K562 (cell line): Measurements from ENCODE around the gene KASH5. TPM values are rescaled to one million over a fixed set of nuclear protein-coding genes. Genes with fewer than 3 reads are reported as not detected.

Experiments used
- ATAC-seq: fragments of 200-7000 bp; cut with Tn5 transposase; 3 replicates; pipeline ENCODE4 v1.9.1; 2020; ENCODE audit warnings: moderate library complexity
- BruUV-seq: library from RNA; stranded (reverse); fragments of 400-500 nt; replicated peaks from 2 replicates; lab custom pipeline; 2021; lab: Mats Ljungman, UMichigan
- CTCF ChIA-PET: fragments of 300-600 bp; formaldehyde crosslinking; extraction: SDS; loops from one replicate; lab custom pipeline; 2021; ENCODE audit warnings: low intra/inter-chr PET ratio; lab: Yijun Ruan, JAX
- POLR2A ChIA-PET: fragments of 300-600, 350-650 bp; sonication (Branson Sonifier 250); formaldehyde crosslinking; extraction: SDS; loops from one replicate; lab custom pipeline; 2021; ENCODE audit warnings: antibody characterized with exemption, inconsistent platforms; lab: Yijun Ruan, JAX
- DNase-seq, 4 experiments: peaks; one replicate each; pipeline versions ENCODE4 v3.0.0 to v3.0.0-alpha.2; 2011 to 2018; ENCODE audit warnings: low spot score in 3 of 4, mixed read lengths in 3 of 4; ENCODE audit errors: extremely low read depth in 1 of 4
- FAIRE-seq: peaks from 2 replicates; lab custom pipeline; 2011; peaks lifted over from hg19 to GRCh38; lab: Jason Lieb, UNC
- H2AFZ ChIP-seq: 2 replicates; pipeline ENCODE4 v1.6.0; 2011; ENCODE audit warnings: low read depth, low read length, control low read depth, inconsistent platforms
- H3K27ac ChIP-seq: fragments of 200-600 bp; 3 replicates; pipeline ENCODE4 v1.8.0; 2011; ENCODE audit warnings: low read depth, mild to moderate bottlenecking, control low read depth, inconsistent platforms, low read length, moderate library complexity, mixed read lengths; ENCODE audit errors: extremely low read depth
- H3K27me3 ChIP-seq, 2 experiments: fragments of 300-600 bp in 1 of 2; 2 replicates in 1 of 2; 3 replicates in 1 of 2; pipeline versions ENCODE4 v1.6.0 to v1.8.0; 2011; ENCODE audit warnings: inconsistent platforms in 2 of 2, low read length in 2 of 2, mild to moderate bottlenecking in 1 of 2, mixed read lengths in 1 of 2, moderate library complexity in 1 of 2; ENCODE audit not compliant: control insufficient read depth in 2 of 2, insufficient read depth in 2 of 2
- H3K36me3 ChIP-seq: fragments of 300-600 bp; 3 replicates; pipeline ENCODE4 v1.8.0; 2011; ENCODE audit warnings: mild to moderate bottlenecking, low read length, inconsistent platforms; ENCODE audit not compliant: control insufficient read depth, insufficient read depth
- H3K4me1 ChIP-seq, 2 experiments: fragments of 200-600 bp in 1 of 2; replicated peaks in 1 of 2; 2 replicates in 1 of 2; 3 replicates in 1 of 2; pipeline versions ENCODE4 v1.5.1 to v1.8.0; 2011; ENCODE audit warnings: inconsistent platforms in 2 of 2, low read length in 2 of 2, mild to moderate bottlenecking in 1 of 2, mixed read lengths in 1 of 2, moderate library complexity in 1 of 2; ENCODE audit not compliant: control insufficient read depth in 2 of 2, insufficient read depth in 2 of 2
- H3K4me2 ChIP-seq: 2 replicates; pipeline ENCODE4 v1.6.1; 2011; ENCODE audit warnings: low read length, control low read depth, inconsistent platforms, mixed read lengths; ENCODE audit not compliant: insufficient read depth
- H3K4me3 ChIP-seq: fragments of 200-600 bp; sonication (generic), shearing (Covaris generic); 2 replicates; pipeline ENCODE4 v1.5.1; 2016; ENCODE audit warnings: control low read depth, inconsistent platforms
- H3K79me2 ChIP-seq: fragments of 200-600 bp; 3 replicates; pipeline ENCODE4 v1.8.0; 2011; ENCODE audit warnings: low read length, inconsistent platforms; ENCODE audit not compliant: control insufficient read depth, insufficient read depth
- H3K9ac ChIP-seq, 2 experiments: 2 replicates each; pipeline versions ENCODE4 v1.6.0 to v1.6.1; 2011; ENCODE audit warnings: low read depth in 2 of 2, low read length in 2 of 2, control low read depth in 1 of 2, inconsistent platforms in 1 of 2, mild to moderate bottlenecking in 1 of 2, mixed read lengths in 1 of 2; ENCODE audit not compliant: insufficient read depth in 1 of 2
- H3K9me1 ChIP-seq: one replicate; pipeline ENCODE4 v1.6.0; 2011; ENCODE audit warnings: inconsistent platforms, mild to moderate bottlenecking, low read length, moderate library complexity; ENCODE audit not compliant: control insufficient read depth, insufficient read depth
- H3K9me3 ChIP-seq: replicated peaks from 2 replicates; pipeline ENCODE4 v1.5.1; 2011; ENCODE audit warnings: low read depth, low read length, inconsistent platforms; ENCODE audit not compliant: control insufficient read depth, insufficient read depth
- H4K20me1 ChIP-seq: replicated peaks from 2 replicates; pipeline ENCODE4 v1.6.1; 2011; ENCODE audit warnings: low read length, inconsistent platforms, mixed read lengths; ENCODE audit not compliant: control insufficient read depth, insufficient read depth
- BRD4 ChIP-seq: fragments of 200-600 bp; sonication (generic); IDR thresholded peaks from 2 replicates; pipeline ENCODE4 v1.6.1; 2017; ENCODE audit warnings: inconsistent platforms
- CBX1 ChIP-seq: sonication (generic); IDR thresholded peaks from 2 replicates; pipeline ENCODE4 v1.6.1; 2016; ENCODE audit warnings: antibody characterized with exemption, low read depth, mild to moderate bottlenecking
- CHCHD3 ChIP-seq: fragments of 250-450 bp; sonication (Bioruptor Pico); IDR thresholded peaks from 2 replicates; pipeline ENCODE4 v2.1.2; 2022; ENCODE audit warnings: mild to moderate bottlenecking
- ETV5 ChIP-seq: sonication (generic); formaldehyde crosslinking; IDR thresholded peaks from 2 replicates; pipeline ENCODE4 v1.4.0; 2020; ENCODE audit warnings: low read depth, mild to moderate bottlenecking, missing genetic modification reagents
- GATAD2A ChIP-seq: fragments of 450-650 bp; IDR thresholded peaks from 2 replicates; pipeline ENCODE4 v1.6.1; 2017
- LEF1 ChIP-seq: fragments of 450-650 bp; IDR thresholded peaks from 2 replicates; pipeline ENCODE4 v1.6.1; 2016; ENCODE audit warnings: mild to moderate bottlenecking
- MEF2A ChIP-seq: IDR thresholded peaks from 2 replicates; pipeline ENCODE4 v1.6.1; 2011; ENCODE audit warnings: low read depth, mild to moderate bottlenecking, low read length, moderate library complexity; ENCODE audit not compliant: control insufficient read depth
- NFE2 ChIP-seq: IDR thresholded peaks from 2 replicates; pipeline ENCODE4 v1.6.1; 2014; ENCODE audit warnings: antibody characterized with exemption, low read depth
- SREBF2 ChIP-seq: sonication (generic); formaldehyde crosslinking; IDR thresholded peaks from 2 replicates; pipeline ENCODE4 v1.4.0; 2020; ENCODE audit warnings: mild to moderate bottlenecking, missing genetic modification reagents
- XRCC5 ChIP-seq: fragments of 200-400 bp; formaldehyde crosslinking; IDR thresholded peaks from 2 replicates; pipeline ENCODE4 v1.6.1; 2017; ENCODE audit warnings: low read depth, mild to moderate bottlenecking, low read length
- ZFP1 ChIP-seq: fragments of 450-650 bp; formaldehyde crosslinking; IDR thresholded peaks from 2 replicates; pipeline ENCODE4 v1.4.0; 2020; ENCODE audit warnings: mild to moderate bottlenecking, mixed read lengths
- ZNF121 ChIP-seq: sonication (generic); formaldehyde crosslinking; conservative IDR thresholded peaks from 2 replicates; pipeline ENCODE4 v1.8.0; 2022; ENCODE audit warnings: missing genetic modification reagents
- ZNF165 ChIP-seq: fragments of 250-450 bp; sonication (Bioruptor Pico); IDR thresholded peaks from 2 replicates; pipeline ENCODE4 v1.4.0; 2020; ENCODE audit warnings: borderline replicate concordance
- ZNF551 ChIP-seq: fragments of 250-450 bp; sonication (Bioruptor Pico); IDR thresholded peaks from 2 replicates; pipeline ENCODE4 v1.5.0; 2021; ENCODE audit warnings: mild to moderate bottlenecking, moderate library complexity
- ZNF695 ChIP-seq: fragments of 450-650 bp; formaldehyde crosslinking; IDR thresholded peaks from 2 replicates; pipeline ENCODE4 v1.4.0; 2020; ENCODE audit warnings: mild to moderate bottlenecking, moderate library complexity
- ZNF780A ChIP-seq: fragments of 250-450 bp; sonication (Bioruptor Pico); IDR thresholded peaks from 2 replicates; pipeline ENCODE4 v1.5.0; 2021; ENCODE audit warnings: mild to moderate bottlenecking
- WGBS: fragments of 100-300 bp; shearing (Covaris generic); methylation state at CpG from one replicate; pipeline ENCODE4 v1.1.6; 2016; ENCODE audit warnings: low coverage, mixed read lengths; ENCODE audit not compliant: insufficient coverage; ENCODE audit errors: missing lambda C conversion rate; 5-methylcytosine and 5-hydroxymethylcytosine counted together
- in situ Hi-C: fragments of 300-500 bp; cut with MboI; formaldehyde crosslinking; loops from 4 replicates; pipeline ENCODE4 v1.15.0; 2018; ENCODE audit warnings: inconsistent platforms, mixed read lengths
- intact Hi-C: fragments of 100-400 bp; cut with micrococcal nuclease; formaldehyde crosslinking; loops from 2 replicates; pipeline ENCODE4 v1.14.2; 2022
- polyA plus RNA-seq, 8 experiments: library from polyadenylated mRNA; depleted of rRNA in 4 of 8; stranded (reverse) in 5 of 8; unstranded in 3 of 8; fragments of >200 nt; fragmentation: Nextera tagmentation in 2 of 8; fragmentation: Illumina TruSeq in 1 of 8; extraction: Ambion mirVana in 2 of 8; extraction: Trizol in 1 of 8; gene quantifications; 2 replicates each; pipeline versions ENCODE4 v1.2.1 to v1.2.3, GENCODE V29; 2011 to 2014; ENCODE audit warnings: inconsistent platforms in 1 of 8, missing spikeins in 1 of 8
- total RNA-seq, 7 experiments: library from RNA; depleted of rRNA in 6 of 7; stranded (reverse); fragments of >200 nt in 6 of 7; fragmentation: Illumina TruSeq in 2 of 7; extraction: Trizol in 2 of 7; gene quantifications; 2 replicates each; pipeline versions ENCODE4 v1.2.1 to v1.2.3, GENCODE V29; 2011 to 2021; ENCODE audit warnings: low replicate concordance in 1 of 7
- TF ChIP-seq, protein P1 (sequence below): fragments of 450-650 bp; formaldehyde crosslinking; IDR thresholded peaks from 2 replicates; pipeline ENCODE4 v1.4.0; 2022; ENCODE audit warnings: missing genetic modification characterization
- TF ChIP-seq, protein P2 (sequence below): sonication (generic); formaldehyde crosslinking; IDR thresholded peaks from 2 replicates; pipeline ENCODE4 v1.8.1; 2023; ENCODE audit warnings: mild to moderate bottlenecking, missing genetic modification reagents

Gene KASH5
- total and polyA plus RNA-seq, 9 of the 15 experiments (the other 6 are each of a cell fraction or from before 2014, with no cell fraction given): 0.07 to 0.84 (median 0.34) TPM; not detected in 1

DNA sequence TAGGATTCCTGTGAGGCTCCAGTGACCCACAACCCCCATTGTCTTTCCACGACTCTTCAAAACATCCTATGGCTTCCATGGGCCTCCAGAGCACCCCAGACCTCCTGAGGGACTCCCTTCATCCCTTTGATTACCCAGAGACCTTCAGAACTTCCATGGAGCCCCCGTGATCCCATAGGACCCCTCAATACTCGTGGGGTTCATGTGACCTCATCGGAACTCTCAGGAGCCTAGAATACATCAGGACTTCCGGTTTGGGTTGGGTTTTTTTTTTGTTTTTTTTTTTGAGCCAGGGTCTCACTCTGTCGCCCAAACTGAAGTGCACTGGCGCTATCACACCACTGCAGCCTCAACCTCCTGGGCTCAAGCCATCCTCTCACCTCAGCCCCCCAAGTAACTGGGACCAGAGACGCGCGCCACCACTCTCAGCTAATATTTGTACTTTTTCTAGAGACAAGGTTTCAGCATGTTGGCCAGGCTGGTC, 65.8 kb downstream of the KASH5 start (continued):
- no peak for TF ChIP-seq GATAD2A
- TF ChIP-seq LEF1: 0 out of 2 replicates have a peak, but pooled peaks have one; percentile 26
- TF ChIP-seq ZNF695 (CRISPR knock-in tag): no peak
- no peak for TF ChIP-seq ETV5 (CRISPR knock-in tag)
- no peak for TF ChIP-seq CBX1
- peak; percentile 33; the same call in 1 of the 2 replicates for TF ChIP-seq BRD4
- TF ChIP-seq, protein P1, sequence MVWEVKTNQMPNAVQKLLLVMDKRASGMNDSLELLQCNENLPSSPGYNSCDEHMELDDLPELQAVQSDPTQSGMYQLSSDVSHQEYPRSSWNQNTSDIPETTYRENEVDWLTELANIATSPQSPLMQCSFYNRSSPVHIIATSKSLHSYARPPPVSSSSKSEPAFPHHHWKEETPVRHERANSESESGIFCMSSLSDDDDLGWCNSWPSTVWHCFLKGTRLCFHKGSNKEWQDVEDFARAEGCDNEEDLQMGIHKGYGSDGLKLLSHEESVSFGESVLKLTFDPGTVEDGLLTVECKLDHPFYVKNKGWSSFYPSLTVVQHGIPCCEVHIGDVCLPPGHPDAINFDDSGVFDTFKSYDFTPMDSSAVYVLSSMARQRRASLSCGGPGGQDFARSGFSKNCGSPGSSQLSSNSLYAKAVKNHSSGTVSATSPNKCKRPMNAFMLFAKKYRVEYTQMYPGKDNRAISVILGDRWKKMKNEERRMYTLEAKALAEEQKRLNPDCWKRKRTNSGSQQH (CRISPR knock-in tag): peak; percentile 76; the same call in 1 of the 2 replicates
- no peak for TF ChIP-seq CHCHD3
- TF ChIP-seq ZNF551 (CRISPR knock-in tag): no peak

DNA sequence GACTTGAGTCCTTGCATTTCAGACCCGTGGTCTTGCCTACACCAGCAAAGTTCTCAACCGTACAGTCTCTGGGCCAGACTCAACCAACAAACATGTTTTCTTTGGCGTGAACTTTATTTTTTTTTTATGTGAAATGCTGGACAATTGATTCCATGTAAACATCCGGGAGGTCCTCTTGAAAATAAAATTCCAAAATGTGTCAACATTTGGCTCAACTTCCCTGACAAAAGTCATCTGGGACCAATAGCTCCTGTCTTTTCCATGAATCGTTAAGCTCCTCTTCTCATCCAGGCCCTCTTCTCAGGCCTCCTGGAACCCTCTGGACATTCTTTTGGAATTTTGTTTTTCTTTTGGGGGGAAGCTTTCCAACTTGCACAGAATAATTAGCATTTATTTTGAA, 67.7 kb downstream of the KASH5 start:
- in situ Hi-C loops: no loop called here
- CTCF ChIA-PET: no interaction called here
- WGBS: 92% methylated on average over 5 of the region's 5 CpGs
- no peak for TF ChIP-seq SREBF2 (CRISPR knock-in tag)
- TF ChIP-seq, protein P2, sequence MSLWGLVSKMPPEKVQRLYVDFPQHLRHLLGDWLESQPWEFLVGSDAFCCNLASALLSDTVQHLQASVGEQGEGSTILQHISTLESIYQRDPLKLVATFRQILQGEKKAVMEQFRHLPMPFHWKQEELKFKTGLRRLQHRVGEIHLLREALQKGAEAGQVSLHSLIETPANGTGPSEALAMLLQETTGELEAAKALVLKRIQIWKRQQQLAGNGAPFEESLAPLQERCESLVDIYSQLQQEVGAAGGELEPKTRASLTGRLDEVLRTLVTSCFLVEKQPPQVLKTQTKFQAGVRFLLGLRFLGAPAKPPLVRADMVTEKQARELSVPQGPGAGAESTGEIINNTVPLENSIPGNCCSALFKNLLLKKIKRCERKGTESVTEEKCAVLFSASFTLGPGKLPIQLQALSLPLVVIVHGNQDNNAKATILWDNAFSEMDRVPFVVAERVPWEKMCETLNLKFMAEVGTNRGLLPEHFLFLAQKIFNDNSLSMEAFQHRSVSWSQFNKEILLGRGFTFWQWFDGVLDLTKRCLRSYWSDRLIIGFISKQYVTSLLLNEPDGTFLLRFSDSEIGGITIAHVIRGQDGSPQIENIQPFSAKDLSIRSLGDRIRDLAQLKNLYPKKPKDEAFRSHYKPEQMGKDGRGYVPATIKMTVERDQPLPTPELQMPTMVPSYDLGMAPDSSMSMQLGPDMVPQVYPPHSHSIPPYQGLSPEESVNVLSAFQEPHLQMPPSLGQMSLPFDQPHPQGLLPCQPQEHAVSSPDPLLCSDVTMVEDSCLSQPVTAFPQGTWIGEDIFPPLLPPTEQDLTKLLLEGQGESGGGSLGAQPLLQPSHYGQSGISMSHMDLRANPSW (CRISPR knock-in tag): no peak
- no peak for TF ChIP-seq ZNF121 (CRISPR knock-in tag)
- TF ChIP-seq ZFP1 (CRISPR knock-in tag): no peak
- no peak for TF ChIP-seq NFE2
- no peak for TF ChIP-seq XRCC5
- TF ChIP-seq ZNF780A (CRISPR knock-in tag): no peak
- no peak for TF ChIP-seq ZNF165 (CRISPR knock-in tag)
- TF ChIP-seq MEF2A: no peak

More for the DNA sequence above, 67.7 kb downstream of the KASH5 start:
- DNase-seq (no peak), ATAC-seq (no peak), FAIRE-seq (no peak)
- peaks cover 42% of the 10 kb centered on the region; the same call in 2 of the 3 replicates for H3K36me3 ChIP-seq
- H4K20me1 ChIP-seq: no peaks in the 10 kb centered on the region
- intact Hi-C loops: no loop called here
- H3K79me2 ChIP-seq: peaks cover 39% of the 10 kb centered on the region
- peaks cover 2 to 33% of the 10 kb centered on the region in 2 experiments; a peak in 4 of 5 replicates for H3K4me1 ChIP-seq
- H2AFZ ChIP-seq: no peak overlapping the region
- POLR2A ChIA-PET: interaction anchor here (0.6 to 1.5 kb wide), 3 partner anchors 21 to 395 kb away, joined by 3 to 4 read pairs (median 3); no protein-coding TSS in a partner anchor
- no peaks in the 10 kb centered on the region for H3K27me3 ChIP-seq
- peak overlapping the region; percentile 32; the same call in 1 of the 3 replicates for H3K27ac ChIP-seq
- no TSS peak for BruUV-seq
- no peaks in the 10 kb centered on the region for H3K9me3 ChIP-seq
- H3K4me2 ChIP-seq: no peak overlapping the region
- H3K9me1 ChIP-seq: no peaks in the 10 kb centered on the region
- H3K4me3 ChIP-seq: no peak overlapping the region
- H3K9ac ChIP-seq: peak overlapping the region in 1 of 2 experiments; percentile 43; a peak in 1 of 4 replicates
